MCF 10A (cell line): ENCODE data around the gene LAMTOR3. TPM values are rescaled to one million over a fixed set of nuclear protein-coding genes. Genes with fewer than 3 reads are reported as not detected.

Experiments used
- BruUV-seq: library from RNA; stranded (reverse); fragments of 400-500 nt; replicated peaks from 2 replicates; lab custom pipeline; 2021; lab: Mats Ljungman, UMichigan
- CTCF ChIA-PET: fragments of 300-600 bp; sonication (Branson Sonifier 250); formaldehyde crosslinking; extraction: SDS; loops from one replicate; lab custom pipeline; 2021; ENCODE audit warnings: antibody characterized with exemption, inconsistent platforms; lab: Yijun Ruan, JAX
- POLR2A ChIA-PET: fragments of 300-600, 350-650 bp; sonication (Branson Sonifier 250); formaldehyde crosslinking; extraction: SDS; loops from one replicate; lab custom pipeline; 2020; ENCODE audit warnings: antibody characterized with exemption, inconsistent platforms; lab: Yijun Ruan, JAX
- DNase-seq: peaks from one replicate; pipeline ENCODE4 v3.0.0-alpha.2; 2018; ENCODE audit not compliant: unreplicated experiment
- H3K27ac Mint-ChIP-seq: one replicate; pipeline ENCODE4 v1.8.0; 2022; ENCODE audit warnings: mild to moderate bottlenecking, low read depth, mixed read lengths; ENCODE audit not compliant: unreplicated experiment
- H3K27me3 Mint-ChIP-seq: one replicate; pipeline ENCODE4 v1.8.0; 2022; ENCODE audit warnings: mixed read lengths; ENCODE audit not compliant: insufficient read depth, unreplicated experiment
- H3K36me3 Mint-ChIP-seq: one replicate; pipeline ENCODE4 v1.8.0; 2022; ENCODE audit warnings: mild to moderate bottlenecking, moderate library complexity, mixed read lengths; ENCODE audit not compliant: insufficient read depth, unreplicated experiment
- H3K4me1 Mint-ChIP-seq: one replicate; pipeline ENCODE4 v1.8.0; 2022; ENCODE audit warnings: mixed read lengths; ENCODE audit not compliant: insufficient read depth, unreplicated experiment
- H3K4me3 Mint-ChIP-seq: one replicate; pipeline ENCODE4 v1.8.0; 2022; ENCODE audit warnings: mild to moderate bottlenecking, moderate library complexity, mixed read lengths; ENCODE audit not compliant: unreplicated experiment
- H3K9me3 Mint-ChIP-seq: one replicate; pipeline ENCODE4 v1.8.0; 2022; ENCODE audit warnings: mixed read lengths; ENCODE audit not compliant: unreplicated experiment
- intact Hi-C: fragments of 100-400 bp; cut with micrococcal nuclease; formaldehyde crosslinking; loops from 2 replicates; pipeline ENCODE4 v1.14.1; 2022
- total RNA-seq: library from RNA; stranded (reverse); gene quantifications from 2 replicates; pipeline ENCODE4 v1.2.3, GENCODE V29; 2022
- TF ChIP-seq, protein P1 (sequence below): fragments of 200-600 bp; IDR thresholded peaks from one replicate; pipeline ENCODE4 v1.8.0; 2022; ENCODE audit warnings: antibody characterized with exemption, mild to moderate bottlenecking; ENCODE audit not compliant: unreplicated experiment

LAMTOR3 gene
- total RNA-seq, 1 experiment from 2014 or later, result 33.5 TPM

DNA sequence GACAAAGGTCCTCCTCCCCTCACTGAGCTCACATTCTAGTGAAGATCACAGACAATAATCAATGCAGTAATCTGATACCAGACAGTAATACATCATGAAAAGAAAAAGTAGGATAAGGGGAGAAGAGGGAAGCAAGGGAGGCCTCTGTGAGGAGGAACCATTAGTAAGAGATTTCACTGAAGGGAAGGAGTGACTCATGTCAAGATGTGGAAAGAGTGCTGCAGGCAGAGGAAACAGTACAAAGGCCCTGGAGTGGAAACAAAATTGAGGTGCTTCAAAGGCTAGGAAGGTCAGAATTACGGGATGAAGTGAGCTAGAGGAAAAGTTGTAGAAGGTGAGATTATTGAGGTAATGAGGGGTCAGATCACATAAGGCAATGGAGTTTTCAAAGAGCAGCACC, 38.1 kb downstream of the LAMTOR3 start:
- Mint-ChIP-seq H3K4me3 (no peak overlapping the region), H3K27me3 (no peaks in the 10 kb centered on the region), H3K4me1 (peaks cover 7% of the 10 kb centered on the region), H3K9me3 (no peaks in the 10 kb centered on the region), H3K36me3 (no peaks in the 10 kb centered on the region), H3K27ac (no peak overlapping the region)
- DNase-seq, result peak; percentile 77
- POLR2A ChIA-PET, result interaction anchor here (0.6 kb wide), 1 partner anchor 137 kb away, joined by 3 read pairs; no protein-coding TSS in a partner anchor
- TF ChIP-seq, protein P1, sequence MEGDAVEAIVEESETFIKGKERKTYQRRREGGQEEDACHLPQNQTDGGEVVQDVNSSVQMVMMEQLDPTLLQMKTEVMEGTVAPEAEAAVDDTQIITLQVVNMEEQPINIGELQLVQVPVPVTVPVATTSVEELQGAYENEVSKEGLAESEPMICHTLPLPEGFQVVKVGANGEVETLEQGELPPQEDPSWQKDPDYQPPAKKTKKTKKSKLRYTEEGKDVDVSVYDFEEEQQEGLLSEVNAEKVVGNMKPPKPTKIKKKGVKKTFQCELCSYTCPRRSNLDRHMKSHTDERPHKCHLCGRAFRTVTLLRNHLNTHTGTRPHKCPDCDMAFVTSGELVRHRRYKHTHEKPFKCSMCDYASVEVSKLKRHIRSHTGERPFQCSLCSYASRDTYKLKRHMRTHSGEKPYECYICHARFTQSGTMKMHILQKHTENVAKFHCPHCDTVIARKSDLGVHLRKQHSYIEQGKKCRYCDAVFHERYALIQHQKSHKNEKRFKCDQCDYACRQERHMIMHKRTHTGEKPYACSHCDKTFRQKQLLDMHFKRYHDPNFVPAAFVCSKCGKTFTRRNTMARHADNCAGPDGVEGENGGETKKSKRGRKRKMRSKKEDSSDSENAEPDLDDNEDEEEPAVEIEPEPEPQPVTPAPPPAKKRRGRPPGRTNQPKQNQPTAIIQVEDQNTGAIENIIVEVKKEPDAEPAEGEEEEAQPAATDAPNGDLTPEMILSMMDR, result no peak
- no TSS peak for BruUV-seq
- intact Hi-C loops, result no loop called here
- CTCF ChIA-PET, result interaction anchor here (1.4 kb wide), 1 partner anchor 10 kb away, joined by 4 read pairs; no protein-coding TSS in a partner anchor

DNA sequence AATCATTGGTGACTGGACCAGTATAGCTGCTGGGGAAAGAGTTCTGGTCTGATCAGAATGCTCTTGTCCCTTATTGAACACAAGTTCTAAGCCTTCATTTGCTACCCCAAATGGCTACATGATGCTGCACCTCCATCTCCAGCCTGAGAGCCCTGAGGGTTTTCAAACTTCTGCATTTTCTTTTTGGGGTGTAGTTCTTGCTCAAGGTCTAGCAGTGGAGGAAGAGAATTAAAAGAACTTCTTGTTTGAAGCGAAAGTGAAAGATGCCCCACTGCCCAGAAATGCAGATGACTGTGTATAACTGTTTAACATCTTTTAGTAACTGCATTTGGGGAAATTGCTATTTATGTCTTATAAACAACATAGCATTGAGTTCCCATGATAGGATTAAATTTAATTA, 38.5 kb downstream of the LAMTOR3 start:
- no TSS peak for BruUV-seq
- ChIA-PET CTCF (interaction anchor here (1.4 kb wide), 1 partner anchor 9 kb away, joined by 4 read pairs; no protein-coding TSS in a partner anchor), POLR2A (interaction anchor here (0.6 to 0.9 kb wide), 2 partner anchors 10 to 136 kb away, joined by 3 read pairs; no protein-coding TSS in a partner anchor)
- H3K4me1 Mint-ChIP-seq, result peaks cover 7% of the 10 kb centered on the region
- TF ChIP-seq, protein P1, result no peak
- DNase-seq, result no peak
- no peaks in the 10 kb centered on the region for H3K27me3 Mint-ChIP-seq
- H3K36me3 Mint-ChIP-seq, result no peaks in the 10 kb centered on the region
- H3K4me3 Mint-ChIP-seq, result no peak overlapping the region
- intact Hi-C loops, result no loop called here
- no peaks in the 10 kb centered on the region for H3K9me3 Mint-ChIP-seq
- H3K27ac Mint-ChIP-seq, result no peak overlapping the region

DNA sequence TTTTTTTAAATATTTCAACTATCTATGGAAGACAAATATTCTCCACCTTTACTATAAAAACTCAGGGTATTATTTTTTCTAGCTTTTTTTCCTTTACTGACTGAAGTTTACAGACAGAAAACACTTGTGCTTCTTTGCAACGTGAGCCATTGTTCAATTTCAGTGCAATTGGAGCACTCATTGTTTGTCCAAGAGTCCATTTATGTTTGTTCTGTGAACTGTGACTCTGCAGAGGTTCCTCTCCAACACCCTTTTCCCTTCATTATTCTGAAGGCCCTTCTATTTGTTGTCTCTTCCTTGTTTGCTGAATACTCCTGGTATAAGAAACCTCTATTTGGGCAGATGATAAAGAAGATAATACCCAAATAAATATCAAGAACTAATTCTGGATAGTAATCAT, 40.2 kb downstream of the LAMTOR3 start:
- intact Hi-C loops, result no loop called here
- Mint-ChIP-seq H3K27me3 (no peaks in the 10 kb centered on the region), H3K36me3 (no peaks in the 10 kb centered on the region), H3K9me3 (no peaks in the 10 kb centered on the region), H3K27ac (no peak overlapping the region), H3K4me3 (no peak overlapping the region), H3K4me1 (peaks cover 7% of the 10 kb centered on the region)
- TF ChIP-seq, protein P1, result no peak
- BruUV-seq, result no TSS peak
- CTCF ChIA-PET, result no interaction called here
- POLR2A ChIA-PET, result no interaction called here
- DNase-seq, result no peak

DNA sequence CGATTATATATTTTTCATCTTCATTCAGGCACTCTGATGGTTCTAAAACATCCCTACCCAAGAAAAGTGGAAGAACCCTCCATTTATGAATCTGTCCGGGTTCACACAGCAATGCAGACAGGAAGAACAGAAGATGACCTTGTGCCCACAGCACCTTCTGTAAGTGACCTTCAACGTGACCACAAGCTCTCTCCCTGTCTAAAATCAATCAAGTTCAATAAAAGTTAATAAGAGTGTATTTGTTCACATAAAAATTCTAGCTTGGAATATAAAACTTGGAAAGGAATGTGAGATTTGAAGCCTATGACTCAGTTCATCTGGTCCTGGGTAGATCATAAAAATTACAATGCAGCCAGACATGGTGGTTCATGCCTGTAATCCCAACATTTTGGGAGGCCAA, 41.0 kb downstream of the LAMTOR3 start:
- BruUV-seq, result no TSS peak
- intact Hi-C loops, result no loop called here
- POLR2A ChIA-PET, result interaction anchor here (0.7 kb wide), 2 partner anchors 11 to 21 kb away, joined by 3 read pairs; no protein-coding TSS in a partner anchor
- TF ChIP-seq, protein P1, result no peak
- Mint-ChIP-seq H3K27ac (no peak overlapping the region), H3K4me1 (peaks cover 7% of the 10 kb centered on the region), H3K9me3 (no peaks in the 10 kb centered on the region), H3K4me3 (no peak overlapping the region), H3K36me3 (no peaks in the 10 kb centered on the region), H3K27me3 (no peaks in the 10 kb centered on the region)
- no peak for DNase-seq
- CTCF ChIA-PET, result interaction anchor here (0.7 kb wide), 1 partner anchor 45 kb away, joined by 3 read pairs; no protein-coding TSS in a partner anchor
